Omental fat pad (tissue), 4 donors: ENCODE data around the gene ANGPTL4. TPM values are rescaled to one million over a fixed set of nuclear protein-coding genes. Genes with fewer than 3 reads are reported as not detected.
"Not testable (repeated sequence)": the region's sequence is repeated elsewhere in the genome, so short reads cannot be mapped to it uniquely, and the experiment has no call there.

Experiments used
- ATAC-seq: fragments of 150-250 bp; one replicate; pipeline ENCODE4 v1.9.1; 2016; ENCODE audit warnings: mild to moderate bottlenecking, moderate library complexity; ENCODE audit not compliant: low FRiP score
- DNase-seq: peaks from one replicate; pipeline ENCODE4 v3.0.0-alpha.2; 2019; ENCODE audit warnings: low spot score
- CTCF ChIP-seq, 3 donors: fragments of 450-650 bp; IDR thresholded peaks; one replicate each; pipeline ENCODE4 v1.5.1; 2016 to 2017; ENCODE audit warnings: antibody characterized with exemption in 3 of 3, mild to moderate bottlenecking in 3 of 3, moderate library complexity in 2 of 3
- total RNA-seq, 4 donors: library from RNA; depleted of rRNA; stranded (reverse); fragments of >200 nt; gene quantifications; one replicate each; pipeline ENCODE4 v1.1.0, GENCODE V29; 2016

The ANGPTL4 gene, protein sequence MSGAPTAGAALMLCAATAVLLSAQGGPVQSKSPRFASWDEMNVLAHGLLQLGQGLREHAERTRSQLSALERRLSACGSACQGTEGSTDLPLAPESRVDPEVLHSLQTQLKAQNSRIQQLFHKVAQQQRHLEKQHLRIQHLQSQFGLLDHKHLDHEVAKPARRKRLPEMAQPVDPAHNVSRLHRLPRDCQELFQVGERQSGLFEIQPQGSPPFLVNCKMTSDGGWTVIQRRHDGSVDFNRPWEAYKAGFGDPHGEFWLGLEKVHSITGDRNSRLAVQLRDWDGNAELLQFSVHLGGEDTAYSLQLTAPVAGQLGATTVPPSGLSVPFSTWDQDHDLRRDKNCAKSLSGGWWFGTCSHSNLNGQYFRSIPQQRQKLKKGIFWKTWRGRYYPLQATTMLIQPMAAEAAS
- 100 to 1,000 TPM in 3 of 4 donors, 10 to 100 TPM in 1; 62.6 to 405 (median 250) TPM for total RNA-seq

GRCh38 chr19:8363803-8364771, at the start of gene ANGPTL4:
TSS of gene ANGPTL4 (plus strand) at chr19:8364155. CDS start at chr19:8364322, 167 bp downstream.
- TF ChIP-seq CTCF (IDR thresholded peaks at IDR 0.05): no peak
- peak; percentile 58 for DNase-seq
- ATAC-seq: peak; percentile 54

- not testable (repeated sequence) for ATAC-seq, DNase-seq
Observed at GRCh38 chr19:8314981-8315640, 48.8 kb upstream of the ANGPTL4 start.

DNA sequence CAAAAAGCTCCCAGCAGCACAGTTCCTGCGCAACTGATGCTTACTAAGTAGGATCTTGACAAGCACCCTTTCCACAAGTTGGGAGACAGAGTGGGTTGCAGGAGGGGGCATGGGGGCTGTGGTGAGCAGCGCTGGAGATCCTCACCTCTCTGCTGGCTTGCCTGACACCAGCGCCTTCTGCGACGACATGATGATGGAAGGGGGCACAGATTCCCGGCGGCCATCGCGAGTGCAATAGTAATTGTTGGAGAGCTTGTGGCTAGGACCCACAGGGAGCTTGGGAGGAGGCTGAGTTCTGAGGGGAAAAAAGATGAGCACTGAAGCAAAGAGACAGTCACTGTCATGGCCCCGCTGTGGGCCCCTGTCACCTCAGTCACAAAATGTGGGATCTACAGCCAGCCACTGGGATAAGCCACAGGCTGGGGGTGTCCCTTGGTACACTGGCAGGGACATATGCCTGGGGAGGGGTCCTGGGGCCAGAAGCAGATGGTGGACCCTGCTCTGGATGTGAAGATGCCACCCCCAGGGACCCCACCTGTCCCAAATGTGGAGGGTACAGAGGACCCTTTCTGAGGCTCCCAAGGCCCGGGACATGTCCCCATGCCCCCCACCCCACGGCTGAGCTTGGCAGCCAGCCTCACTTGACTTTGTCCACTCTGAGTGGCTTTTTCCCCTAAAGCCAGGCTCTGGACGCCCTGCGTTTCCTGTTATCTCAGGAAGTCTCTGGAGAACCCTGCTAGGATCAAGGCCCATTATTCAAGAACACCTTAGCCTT, 47.4 kb upstream of the ANGPTL4 start:
- ATAC-seq (no peak), DNase-seq (no peak)
- no peak for TF ChIP-seq CTCF (IDR thresholded peaks at IDR 0.05)

- DNase-seq, ATAC-seq: not testable (repeated sequence)
Observed at GRCh38 chr19:8318835-8319234, 45.1 kb upstream of the ANGPTL4 start.

- no peak for ATAC-seq
- DNase-seq: no peak
- no peak for TF ChIP-seq CTCF (IDR thresholded peaks at IDR 0.05)
Observed at GRCh38 chr19:8319807-8320520, 44.0 kb upstream of the ANGPTL4 start.

DNA sequence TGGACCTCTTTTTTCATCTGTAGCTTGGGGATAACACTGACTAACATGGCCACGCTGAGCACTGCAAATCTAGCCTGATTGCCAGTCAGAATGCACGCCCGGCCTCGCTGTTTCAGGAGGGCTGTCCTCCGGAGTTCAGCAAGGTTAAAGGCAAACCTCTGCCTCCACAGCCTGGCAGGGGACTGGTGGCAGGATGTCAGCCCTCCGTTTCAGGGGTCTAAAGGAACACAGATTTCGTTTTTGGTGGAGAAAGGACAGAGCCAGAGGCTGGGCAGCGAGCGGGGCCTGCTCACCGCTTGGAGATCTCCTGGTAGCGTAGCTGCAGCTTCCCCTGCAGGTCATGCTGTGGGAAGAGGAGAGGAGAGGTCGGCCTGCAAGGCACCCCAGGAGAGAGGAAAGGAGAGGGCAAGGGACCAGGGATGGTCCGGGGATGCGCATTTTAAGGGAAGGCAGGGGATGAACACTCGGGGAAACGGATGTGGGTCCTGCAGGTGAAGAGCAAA, 43.3 kb upstream of the ANGPTL4 start:
- TF ChIP-seq CTCF (IDR thresholded peaks at IDR 0.05): no peak

More for the DNA sequence above, 43.3 kb upstream of the ANGPTL4 start:
- DNase-seq: no peak
- ATAC-seq: no peak
